NCI-H748 treated with DMSO at 0.1 percent for 48 hours (cell line): Measurements from ENCODE around the gene KLKB1.
"Not testable (repeated sequence)": the region's sequence is repeated elsewhere in the genome, so short reads cannot be mapped to it uniquely, and the experiment has no call there.

Experiments
- DNase-seq: peaks from one replicate; lab custom pipeline; 2025; lab: John Stamatoyannopoulos, UW

KLKB1 gene

DNA sequence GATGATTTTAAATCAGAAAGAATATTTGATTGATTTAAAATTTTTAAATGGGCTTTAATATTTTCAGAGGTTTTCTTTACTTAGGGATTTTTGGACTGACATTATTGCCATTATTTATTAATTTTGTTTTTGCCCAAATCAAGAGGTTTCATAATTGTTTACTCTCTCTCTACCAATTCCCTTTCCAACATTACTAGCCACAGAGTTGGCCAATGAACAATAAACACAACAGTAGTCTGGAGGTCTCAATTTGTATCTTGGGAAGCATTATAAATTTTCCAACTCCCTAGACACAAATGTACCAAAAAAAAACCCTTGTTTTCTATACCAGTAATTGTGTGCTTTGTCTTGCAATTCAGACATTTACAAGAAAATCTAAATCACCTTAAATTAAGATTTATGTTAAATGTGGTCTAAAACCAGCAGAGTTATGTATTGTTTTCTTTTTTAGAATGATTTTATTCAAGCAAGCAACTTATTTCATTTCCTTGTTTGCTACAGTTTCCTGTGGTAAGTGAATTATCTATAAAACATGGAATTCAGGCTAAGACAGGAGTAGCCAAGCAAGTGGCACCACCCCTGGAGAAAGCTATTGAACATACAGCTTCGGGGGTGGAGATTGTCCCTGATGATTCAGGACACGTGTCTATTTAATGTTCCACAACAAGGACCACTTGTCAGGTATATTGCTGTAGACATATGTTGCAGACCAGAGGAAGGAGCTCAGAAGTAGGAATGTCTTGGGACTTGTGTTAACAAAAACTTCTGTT, 622 bp downstream of the KLKB1 start:
- DNase-seq, result no peak

GRCh38 chr4:186228514-186228894, 1.2 kb downstream of the KLKB1 start:
- DNase-seq, result no peak

- no peak for DNase-seq
Observed at GRCh38 chr4:186234367-186234766, 7.1 kb downstream of the KLKB1 start.

- DNase-seq, result no peak
Observed at GRCh38 chr4:186236126-186236525, 8.8 kb downstream of the KLKB1 start.

DNA sequence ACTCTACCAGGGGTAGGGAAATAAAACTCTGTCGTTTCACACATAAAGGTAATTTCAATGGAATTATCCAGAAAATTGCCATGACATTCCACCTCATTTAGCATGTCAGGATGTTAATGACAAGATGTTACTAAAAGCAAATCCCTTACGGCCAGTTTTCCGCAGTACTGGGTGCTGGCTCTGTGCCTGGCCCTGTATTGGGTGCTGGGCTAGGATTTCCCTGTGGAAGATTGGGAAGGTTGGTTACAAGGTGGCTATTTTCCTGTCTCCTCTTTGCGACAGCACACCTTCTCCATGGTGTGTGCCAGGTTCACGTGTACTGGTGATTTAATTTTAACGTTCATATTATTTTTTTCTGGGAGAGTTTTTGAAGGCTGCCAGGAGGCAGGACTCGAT, 13.1 kb downstream of the KLKB1 start:
- no peak for DNase-seq

DNA sequence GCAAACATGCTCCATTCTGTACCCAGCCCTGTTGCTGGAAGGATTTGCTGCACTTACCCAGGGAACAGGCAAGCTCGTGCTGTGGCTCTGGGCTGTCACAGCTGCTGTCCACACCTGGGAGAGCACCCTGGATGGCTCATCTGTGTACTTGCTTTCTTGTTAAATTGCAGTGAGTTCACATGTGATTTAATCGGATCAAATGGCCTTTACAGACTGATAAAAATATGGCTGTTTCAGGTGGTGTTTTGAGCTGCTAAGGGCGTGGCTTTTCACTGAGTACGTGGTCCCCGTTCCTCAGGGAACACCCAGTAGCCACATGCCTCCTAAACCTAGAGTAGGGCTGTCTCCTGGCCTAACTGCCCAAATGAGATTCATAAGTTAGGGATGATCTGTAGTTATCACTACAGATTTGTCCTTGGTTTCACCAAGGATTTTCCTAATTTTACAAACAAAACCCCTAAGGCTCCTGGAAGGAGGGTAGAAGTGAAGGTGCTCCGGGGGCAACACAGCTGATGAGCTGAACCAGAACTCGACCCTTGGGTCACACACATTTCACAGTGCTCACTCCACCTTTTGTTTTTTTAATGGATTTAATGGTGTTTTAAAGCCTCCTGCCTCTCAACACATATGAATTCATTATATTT, 13.7 kb downstream of the KLKB1 start:
- peak; percentile 5 for DNase-seq

DNA sequence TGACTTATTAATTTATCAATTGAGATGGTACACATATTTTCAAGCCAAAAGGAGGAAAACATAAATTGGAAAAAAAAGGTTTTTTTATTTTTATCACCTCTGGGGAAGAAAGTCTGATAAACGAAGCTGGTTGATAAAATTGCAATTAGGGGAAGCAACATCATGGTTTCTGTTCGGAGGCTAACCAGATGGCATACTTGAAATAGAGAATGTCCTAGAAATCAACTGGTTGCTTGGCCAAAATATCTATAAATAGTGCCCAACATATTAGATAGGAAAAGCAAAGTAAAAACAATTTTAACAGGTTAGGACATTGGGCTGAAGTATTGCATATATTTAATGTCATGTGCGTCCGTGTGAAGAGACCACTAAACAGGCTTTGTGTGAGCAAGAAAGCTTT, 14.3 kb downstream of the KLKB1 start:
- no peak for DNase-seq

DNA sequence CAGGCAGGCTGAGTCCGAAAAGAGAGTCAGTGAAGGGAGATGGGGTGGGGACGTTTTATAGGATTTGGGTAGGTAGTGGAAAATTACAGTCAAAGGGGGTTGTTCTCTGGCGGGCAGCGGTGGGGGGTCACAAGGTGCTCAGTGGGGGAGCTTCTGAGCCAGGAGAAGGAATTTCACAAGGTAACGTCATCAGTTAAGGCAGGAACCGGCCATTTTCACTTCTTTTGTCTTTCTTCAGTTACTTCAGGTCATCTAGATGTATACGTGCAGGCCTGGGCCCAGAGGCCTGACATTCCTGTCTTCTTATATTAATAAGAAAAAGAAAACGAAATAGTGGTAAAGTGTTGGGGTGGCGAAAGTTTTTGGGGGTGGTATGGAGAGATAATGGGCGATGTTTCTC, 14.7 kb downstream of the KLKB1 start:
- DNase-seq, result not testable (repeated sequence)

GRCh38 chr4:186243331-186243730, 16.0 kb downstream of the KLKB1 start:
- DNase-seq, result no peak

DNA sequence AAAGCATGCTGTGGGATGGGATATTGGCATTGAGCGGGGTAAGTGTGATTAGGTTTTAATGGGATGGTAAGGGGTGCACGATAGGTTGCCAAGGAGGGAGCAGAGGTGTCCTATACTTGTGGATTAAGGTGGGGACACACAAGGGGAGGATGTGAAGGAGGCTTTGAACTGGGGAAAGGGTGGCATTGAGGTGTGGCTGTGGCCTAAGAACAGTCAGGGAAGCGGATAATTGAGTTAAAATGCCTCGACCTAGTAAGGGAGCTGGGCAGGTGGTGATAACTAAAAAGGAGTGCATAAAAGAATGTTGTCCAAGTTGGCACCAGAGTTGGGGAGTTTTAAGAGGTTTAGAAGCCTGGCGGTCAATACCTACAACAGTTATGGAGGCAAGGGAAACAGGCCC, 17.5 kb downstream of the KLKB1 start:
- no peak for DNase-seq

DNA sequence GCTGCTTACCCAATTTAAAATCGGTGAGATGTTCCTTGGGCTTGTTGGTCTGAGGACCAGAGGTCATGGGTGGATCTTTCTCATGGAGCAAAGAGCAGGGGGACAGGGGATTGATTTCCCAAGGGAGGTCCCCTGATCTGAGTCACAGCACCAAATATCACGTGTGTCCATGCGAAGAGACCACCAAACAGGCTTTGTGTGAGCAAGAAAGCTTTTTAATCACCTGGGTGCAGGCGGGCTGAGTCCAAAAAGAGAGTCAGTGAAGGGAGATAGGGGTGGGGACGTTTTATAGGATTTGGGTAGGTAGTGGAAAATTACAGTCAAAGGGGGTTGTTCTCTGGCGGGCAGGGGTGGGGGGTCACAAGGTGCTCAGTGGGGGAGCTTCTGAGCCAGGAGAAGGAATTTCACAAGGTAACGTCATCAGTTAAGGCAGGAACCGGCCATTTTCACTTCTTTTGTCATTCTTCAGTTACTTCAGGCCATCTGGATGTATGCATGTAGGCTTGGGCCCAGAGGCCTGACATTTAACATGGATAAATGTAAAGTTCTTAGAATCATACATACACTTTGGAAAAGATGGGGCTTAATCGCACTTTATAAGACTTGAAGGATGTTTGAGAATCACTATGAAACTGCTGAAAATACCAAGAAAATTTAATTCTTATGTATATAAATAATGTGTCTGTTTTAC, 19.9 kb downstream of the KLKB1 start:
- not testable (repeated sequence) for DNase-seq

- no peak for DNase-seq
Observed at GRCh38 chr4:186248643-186249042, 21.3 kb downstream of the KLKB1 start.

- no peak for DNase-seq
Observed at GRCh38 chr4:186249785-186250754, 22.8 kb downstream of the KLKB1 start.

DNA sequence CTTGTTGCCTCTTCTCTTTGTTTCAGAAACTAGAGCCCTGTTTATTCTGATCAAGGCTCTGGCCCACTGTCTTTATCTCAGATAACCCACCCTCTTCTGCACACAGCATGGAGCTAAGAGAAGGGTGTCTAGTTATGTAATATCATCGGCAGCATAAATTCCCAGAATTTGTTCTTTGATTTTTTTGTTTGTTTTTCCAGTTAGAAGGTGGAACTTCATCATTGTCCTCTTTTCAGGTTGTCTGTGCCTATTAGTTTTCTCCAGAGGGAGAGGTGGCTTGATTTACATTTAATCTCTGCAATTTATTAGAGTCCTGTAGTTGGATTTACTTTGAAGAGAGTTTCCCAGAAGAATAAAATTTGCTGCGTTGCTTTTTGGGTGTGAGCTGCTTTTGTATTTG, 23.5 kb downstream of the KLKB1 start:
- DNase-seq, result no peak

DNA sequence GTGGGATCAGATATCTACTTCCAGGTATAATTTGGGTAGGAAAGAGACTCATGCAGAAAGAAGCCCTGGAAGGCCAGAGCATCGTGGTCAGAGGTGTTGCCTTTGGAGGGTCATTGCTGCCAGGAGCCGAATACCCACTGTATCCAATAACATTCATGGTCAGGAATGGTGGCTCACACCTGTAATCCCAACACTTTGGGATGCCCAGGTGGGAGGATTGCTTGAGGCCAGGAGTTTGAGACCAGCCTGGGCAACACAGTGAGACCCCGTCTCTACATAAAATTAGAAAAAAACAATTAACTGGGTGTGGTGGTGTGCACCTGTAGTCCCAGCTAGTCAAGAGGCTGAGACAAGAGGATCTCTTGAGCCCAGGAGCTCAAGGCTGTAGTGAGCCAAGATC, 27.8 kb downstream of the KLKB1 start:
- no peak for DNase-seq

GRCh38 chr4:186258216-186258811, 31.0 kb downstream of the KLKB1 start:
- DNase-seq, result no peak

- no peak for DNase-seq
Observed at GRCh38 chr4:186260117-186260503, 32.8 kb downstream of the KLKB1 start.

- DNase-seq, result no peak
Observed at GRCh38 chr4:186260504-186261448, 33.5 kb downstream of the KLKB1 start.

- DNase-seq, result no peak
Observed at GRCh38 chr4:186264660-186265059, 37.4 kb downstream of the KLKB1 start.

DNA sequence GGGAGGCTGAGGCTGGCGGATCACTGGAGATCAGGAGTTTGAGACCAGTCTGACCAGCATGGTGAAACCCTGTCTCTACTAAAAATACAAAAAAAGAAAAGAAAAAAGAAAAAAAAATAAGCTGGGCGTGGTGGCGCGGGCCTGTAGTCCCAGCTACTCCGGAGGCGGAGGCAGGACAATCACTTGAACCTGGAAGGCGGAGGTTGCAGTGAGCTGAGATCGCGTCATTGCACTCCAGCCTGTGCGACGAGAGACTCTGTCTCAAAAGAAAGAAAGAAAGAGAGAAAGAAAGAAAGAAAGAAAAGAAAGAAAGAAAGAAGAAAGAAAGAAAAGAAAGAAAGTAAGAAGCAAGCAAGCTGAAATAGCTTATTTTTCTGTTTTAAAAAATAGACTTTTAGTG, 37.9 kb downstream of the KLKB1 start:
- DNase-seq, result not testable (repeated sequence)
